K562 (cell line): ENCODE measurements around the gene CFAP141. TPM values are rescaled to one million over a fixed set of nuclear protein-coding genes. Genes with fewer than 3 reads are reported as not detected.

Experiments
- ARID3B ChIP-seq: fragments of 250-450 bp; sonication (Bioruptor Pico); IDR thresholded peaks from 2 replicates; pipeline ENCODE4 v1.4.0; 2020; ENCODE audit warnings: borderline replicate concordance
- ATF1 ChIP-seq, 2 experiments: fragments of 450-650 bp in 1 of 2; IDR thresholded peaks; 2 replicates each; pipeline ENCODE4 v1.6.1; 2016; ENCODE audit warnings: missing compliant biosample characterization in 1 of 2, missing genetic modification characterization in 1 of 2
- BCLAF1 ChIP-seq, 2 experiments: fragments of 450-650 bp in 1 of 2; IDR thresholded peaks; 2 replicates each; pipeline ENCODE4 v1.6.1; 2011 to 2017; ENCODE audit warnings: low read depth in 2 of 2, antibody characterized with exemption in 1 of 2, borderline replicate concordance in 1 of 2, low read length in 1 of 2, mild to moderate bottlenecking in 1 of 2, mixed read lengths in 1 of 2; ENCODE audit not compliant: control insufficient read depth in 1 of 2
- CBFA2T2 ChIP-seq: fragments of 450-650 bp; conservative IDR thresholded peaks from 2 replicates; pipeline ENCODE4 v1.6.1; 2017; ENCODE audit warnings: mild to moderate bottlenecking
- CEBPB ChIP-seq: fragments of 450-650 bp; IDR thresholded peaks from 2 replicates; pipeline ENCODE4 v1.6.1; 2016; ENCODE audit warnings: missing genetic modification characterization, missing compliant biosample characterization
- CEBPG ChIP-seq, 3 experiments: fragments of 200-800 bp in 1 of 3; sonication (Bioruptor generic) in 1 of 3; sonication (generic) in 1 of 3; formaldehyde crosslinking in 1 of 3; IDR thresholded peaks in 2 of 3; conservative IDR thresholded peaks in 1 of 3; 2 replicates each; pipeline versions ENCODE4 v1.6.1 to v1.8.0; 2016 to 2022; ENCODE audit warnings: missing compliant biosample characterization in 2 of 3, missing genetic modification characterization in 2 of 3, mild to moderate bottlenecking in 1 of 3, missing genetic modification reagents in 1 of 3
- DMBX1 ChIP-seq: fragments of 250-450 bp; sonication (Bioruptor Pico); IDR thresholded peaks from 2 replicates; pipeline ENCODE4 v1.8.0; 2022; ENCODE audit warnings: inconsistent platforms, mild to moderate bottlenecking, moderate library complexity, borderline replicate concordance
- E4F1 ChIP-seq: fragments of 250-450 bp; sonication (Bioruptor Pico); IDR thresholded peaks from 2 replicates; pipeline ENCODE4 v1.5.0; 2021; ENCODE audit warnings: mild to moderate bottlenecking, borderline replicate concordance
- ELF4 ChIP-seq: fragments of 450-650 bp; formaldehyde crosslinking; IDR thresholded peaks from 2 replicates; pipeline ENCODE4 v1.4.0; 2022; ENCODE audit warnings: missing genetic modification characterization
- ETV1 ChIP-seq: fragments of 450-650 bp; conservative IDR thresholded peaks from 2 replicates; pipeline ENCODE4 v1.6.1; 2016; ENCODE audit warnings: missing genetic modification characterization, control low read depth, low read depth, missing compliant biosample characterization
- GATA2 ChIP-seq: sonication (generic); formaldehyde crosslinking; IDR thresholded peaks from 2 replicates; pipeline ENCODE4 v1.4.0; 2020; ENCODE audit warnings: mild to moderate bottlenecking, missing genetic modification reagents
- HMG20A ChIP-seq: fragments of 450-650 bp; formaldehyde crosslinking; conservative IDR thresholded peaks from 2 replicates; pipeline ENCODE4 v1.4.0; 2020; ENCODE audit warnings: mild to moderate bottlenecking, mixed read lengths
- KAT2B ChIP-seq: IDR thresholded peaks from one replicate; pipeline ENCODE4 v1.6.1; 2012; ENCODE audit warnings: low read depth, mild to moderate bottlenecking, control low read depth, inconsistent platforms, low read length, moderate library complexity
- KAT7 ChIP-seq: sonication (generic); formaldehyde crosslinking; IDR thresholded peaks from 2 replicates; pipeline ENCODE4 v1.8.0; 2022; ENCODE audit warnings: missing genetic modification reagents, mild to moderate bottlenecking, borderline replicate concordance
- RAD21 ChIP-seq, 2 experiments: fragments of 250-450 bp in 1 of 2; fragments of 450-650 bp in 1 of 2; sonication (Bioruptor Pico) in 1 of 2; formaldehyde crosslinking in 1 of 2; IDR thresholded peaks in 1 of 2; conservative IDR thresholded peaks in 1 of 2; 2 replicates each; pipeline versions ENCODE4 v1.4.0 to v1.8.0; 2020 to 2022; ENCODE audit warnings: mild to moderate bottlenecking in 2 of 2, moderate library complexity in 1 of 2
- SIN3B ChIP-seq: fragments of 450-650 bp; IDR thresholded peaks from 2 replicates; pipeline ENCODE4 v1.6.1; 2017; ENCODE audit warnings: low read depth, mild to moderate bottlenecking, moderate library complexity
- SMARCA5 ChIP-seq: fragments of 450-650 bp; IDR thresholded peaks from 2 replicates; pipeline ENCODE4 v1.6.1; 2016
- SMARCB1 ChIP-seq: IDR thresholded peaks from 2 replicates; pipeline ENCODE4 v1.6.1; 2011; ENCODE audit warnings: improper control_type of control experiment, low read depth; ENCODE audit not compliant: insufficient read length
- TBP ChIP-seq: optimal IDR thresholded peaks from 2 replicates; pipeline ENCODE3; 2011; ENCODE audit warnings: low read depth, low read length, improper control_type of control experiment
- XRCC3 ChIP-seq: fragments of 450-650 bp; IDR thresholded peaks from 2 replicates; pipeline ENCODE4 v1.6.1; 2017; ENCODE audit warnings: mild to moderate bottlenecking, moderate library complexity
- ZNF316 ChIP-seq: fragments of 450-650 bp; IDR thresholded peaks from 2 replicates; pipeline ENCODE4 v1.6.1; 2016
- polyA plus RNA-seq, 8 experiments: library from polyadenylated mRNA; depleted of rRNA in 4 of 8; stranded (reverse) in 5 of 8; unstranded in 3 of 8; fragments of >200 nt; fragmentation: Nextera tagmentation in 2 of 8; fragmentation: Illumina TruSeq in 1 of 8; extraction: Ambion mirVana in 2 of 8; extraction: Trizol in 1 of 8; gene quantifications; 2 replicates each; pipeline versions ENCODE4 v1.2.1 to v1.2.3, GENCODE V29; 2011 to 2014; ENCODE audit warnings: inconsistent platforms in 1 of 8, missing spikeins in 1 of 8
- total RNA-seq, 7 experiments: library from RNA; depleted of rRNA in 6 of 7; stranded (reverse); fragments of >200 nt in 6 of 7; fragmentation: Illumina TruSeq in 2 of 7; extraction: Trizol in 2 of 7; gene quantifications; 2 replicates each; pipeline versions ENCODE4 v1.2.1 to v1.2.3, GENCODE V29; 2011 to 2021; ENCODE audit warnings: low replicate concordance in 1 of 7

Gene CFAP141
- total and polyA plus RNA-seq, 9 of the 15 experiments (the other 6 are each of a cell fraction or from before 2014, with no cell fraction given) = not detected

- TF ChIP-seq ZNF316 = peak; percentile 69
- 0 out of 4 replicates have a peak, but pooled peaks of 1 of the 2 experiments have one; percentile 5 for TF ChIP-seq BCLAF1 (IDR thresholded peaks at IDR 0.05; ENCODE audit: borderline replicate concordance in 1 of 2, control insufficient read depth in 1 of 2, low read depth in 2 of 2, low read length in 1 of 2)
- no peak for TF ChIP-seq XRCC3
- no peak for TF ChIP-seq GATA2 (CRISPR knock-in tag)
- TF ChIP-seq RAD21 (CRISPR knock-in tag; conservative IDR thresholded peaks at IDR 0.05 in 1 of 2, IDR thresholded peaks at IDR 0.05 in 1 of 2) = no peak; a peak in 1 of 4 replicates
- TF ChIP-seq ETV1 (tag) = peak; percentile 52; the same call in 1 of the 2 replicates
- no peak for TF ChIP-seq SMARCB1
- TF ChIP-seq E4F1 (CRISPR knock-in tag) = no peak
- 0 out of 2 replicates have a peak, but pooled peaks have one; percentile 37 for TF ChIP-seq SMARCA5
- no peak for TF ChIP-seq SIN3B
- TF ChIP-seq ARID3B (CRISPR knock-in tag) = no peak
- TF ChIP-seq CEBPG (CRISPR knock-in tag; IDR thresholded peaks at IDR 0.05) = no peak
- TF ChIP-seq CEBPG (tag; conservative IDR thresholded peaks at IDR 0.05 in 1 of 2, IDR thresholded peaks at IDR 0.05 in 1 of 2) = no peak
- TF ChIP-seq KAT7 (CRISPR knock-in tag) = no peak
- 0 out of 2 replicates have a peak, but pooled peaks have one; percentile 23 for TF ChIP-seq ELF4
- TF ChIP-seq CEBPB (tag) = no peak
- TF ChIP-seq DMBX1 = no peak
- peak; percentile 13 for TF ChIP-seq TBP
- no peak for TF ChIP-seq HMG20A
- TF ChIP-seq CBFA2T2 = no peak
- TF ChIP-seq ATF1 (CRISPR knock-in tag; IDR thresholded peaks at IDR 0.05) = no peak
- TF ChIP-seq ATF1 (tag; IDR thresholded peaks at IDR 0.05) = no peak
- TF ChIP-seq KAT2B = no peak
These were observed 23.6 kb downstream of the CFAP141 start (continued) for GRCh38 chr1:154182344-154183045.
